ENCODE results near the gene PTPN6. TPM values are rescaled to one million over a fixed set of nuclear protein-coding genes. Genes with fewer than 3 reads are reported as not detected.

PTPN6 gene
- total RNA-seq, 1 experiment from 2014 or later, result 47.7 TPM

DNA sequence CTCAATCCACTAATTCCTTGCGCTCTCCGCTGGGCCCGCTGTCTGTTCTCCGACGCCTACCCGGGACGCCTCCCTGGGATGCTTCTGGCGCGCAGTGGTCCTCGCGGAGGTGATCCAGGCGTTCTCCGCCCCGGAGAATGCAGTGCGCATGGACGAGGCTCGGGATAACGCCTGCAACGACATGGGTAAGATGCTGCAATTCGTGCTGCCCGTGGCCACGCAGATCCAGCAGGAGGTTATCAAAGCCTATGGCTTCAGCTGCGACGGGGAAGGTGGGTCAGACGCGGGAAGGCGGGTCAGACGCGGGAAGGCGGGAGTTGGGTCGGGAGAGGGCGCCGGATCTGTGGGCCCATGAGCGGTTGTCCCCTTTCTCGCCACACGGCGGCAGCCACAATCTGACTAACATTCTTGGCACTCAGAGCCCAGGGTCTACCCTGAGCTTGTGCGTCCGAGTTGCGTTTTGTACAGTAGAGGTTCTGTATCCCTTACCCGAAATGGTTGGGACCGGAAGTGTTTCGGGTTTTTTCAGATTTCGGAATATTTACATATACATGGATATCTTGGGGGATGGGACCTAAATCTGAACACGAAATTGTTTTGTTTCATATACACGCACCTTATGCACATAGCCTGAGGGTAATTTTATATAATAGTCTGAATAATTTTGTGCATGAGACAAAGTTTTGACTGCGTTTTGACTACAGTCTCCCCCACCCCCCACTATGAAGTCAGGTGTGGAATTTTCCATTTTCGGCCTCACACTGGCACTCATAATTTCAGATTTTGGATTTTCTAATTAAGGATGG is 6.6 kb upstream of the PTPN6 start:
- intact Hi-C loops (cut with micrococcal nuclease), result loop anchor here (1.0 to 10.0 kb wide), 5 partner anchors 75 to 693 kb away; partner anchors contain the start of genes C1R and C1RL
- Histone ChIP-seq H3K4me3 (replicated peaks in 1 of 2; ENCODE audit: low read depth in 1 of 2, low read length in 2 of 2) (peak overlapping the region; percentile 68 to 71), H3K4me2 (ENCODE audit: low read length) (peak overlapping the region; percentile 92), H3K4me1 (ENCODE audit: control insufficient read depth in 1 of 2, insufficient read depth in 2 of 2, low read length in 2 of 2) (peaks cover 22 to 66% of the 10 kb centered on the region in 2 experiments), H3K27me3 (ENCODE audit: insufficient read depth, low read length) (no peaks in the 10 kb centered on the region), H3K9ac (ENCODE audit: low read length) (peak overlapping the region; percentile 88), H3K27ac (ENCODE audit: low read depth, low read length) (peak overlapping the region; percentile 99), H4K20me1 (ENCODE audit: insufficient read depth) (no peaks in the 10 kb centered on the region), H3K9me2 (ENCODE audit: insufficient read depth) (no peaks in the 10 kb centered on the region), H3K9me3 (ENCODE audit: control insufficient read depth in 1 of 2, insufficient read depth in 1 of 2, low read depth in 1 of 2, low read length in 2 of 2) (no peaks in the 10 kb centered on the region), H3K79me2 (ENCODE audit: insufficient read depth, low read length) (peaks cover 16% of the 10 kb centered on the region), H3K36me3 (ENCODE audit: control insufficient read depth in 1 of 2, insufficient read depth in 2 of 2, low read length in 2 of 2) (peaks cover 2 to 9% of the 10 kb centered on the region in 2 experiments; a peak in 2 of 4 replicates), H2AFZ (ENCODE audit: low read depth, low read length, poor library complexity, severe bottlenecking) (no peak overlapping the region)
- RAD21 ChIA-PET (ENCODE audit: low non-redundant PET in 1 of 2, low total read pairs in 2 of 2, uncharacterized antibody in 2 of 2, unreplicated experiment in 2 of 2), result interaction anchor here (0.5 to 2.8 kb wide), 7 partner anchors 18 to 182 kb away, joined by 3 to 22 read pairs (median 4); partner anchors contain the start of gene C1RL (in 1 of the 2)
- CTCF ChIA-PET, result interaction anchor here (1.0 to 6.1 kb wide), 12 partner anchors 18 to 218 kb away, joined by 3 to 101 read pairs (median 6); partner anchors contain the start of genes C1R, C1RL and SPSB2
- DNase-seq (ENCODE audit: low read depth, low spot score) (peak; percentile 89), ATAC-seq (peak; percentile 39)
- peak; percentile 33; the same call in 1 of the 2 replicates for TF ChIP-seq ZFX (IDR thresholded peaks at IDR 0.05)
- TF ChIP-seq JUND (IDR thresholded peaks at IDR 0.05), result no peak
- no peak for TF ChIP-seq RAD21 (IDR thresholded peaks at IDR 0.05; ENCODE audit: low read depth)
- no peak for TF ChIP-seq EZH2 (IDR thresholded peaks at IDR 0.05)
- TF ChIP-seq YY1 (IDR thresholded peaks at IDR 0.05; ENCODE audit: extremely low read depth, insufficient replicate concordance, low read depth, low read length), result peak; percentile 53
- TF ChIP-seq, protein P1, sequence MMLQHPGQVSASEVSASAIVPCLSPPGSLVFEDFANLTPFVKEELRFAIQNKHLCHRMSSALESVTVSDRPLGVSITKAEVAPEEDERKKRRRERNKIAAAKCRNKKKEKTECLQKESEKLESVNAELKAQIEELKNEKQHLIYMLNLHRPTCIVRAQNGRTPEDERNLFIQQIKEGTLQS (IDR thresholded peaks at IDR 0.05), result no peak
- TF ChIP-seq, protein P2, sequence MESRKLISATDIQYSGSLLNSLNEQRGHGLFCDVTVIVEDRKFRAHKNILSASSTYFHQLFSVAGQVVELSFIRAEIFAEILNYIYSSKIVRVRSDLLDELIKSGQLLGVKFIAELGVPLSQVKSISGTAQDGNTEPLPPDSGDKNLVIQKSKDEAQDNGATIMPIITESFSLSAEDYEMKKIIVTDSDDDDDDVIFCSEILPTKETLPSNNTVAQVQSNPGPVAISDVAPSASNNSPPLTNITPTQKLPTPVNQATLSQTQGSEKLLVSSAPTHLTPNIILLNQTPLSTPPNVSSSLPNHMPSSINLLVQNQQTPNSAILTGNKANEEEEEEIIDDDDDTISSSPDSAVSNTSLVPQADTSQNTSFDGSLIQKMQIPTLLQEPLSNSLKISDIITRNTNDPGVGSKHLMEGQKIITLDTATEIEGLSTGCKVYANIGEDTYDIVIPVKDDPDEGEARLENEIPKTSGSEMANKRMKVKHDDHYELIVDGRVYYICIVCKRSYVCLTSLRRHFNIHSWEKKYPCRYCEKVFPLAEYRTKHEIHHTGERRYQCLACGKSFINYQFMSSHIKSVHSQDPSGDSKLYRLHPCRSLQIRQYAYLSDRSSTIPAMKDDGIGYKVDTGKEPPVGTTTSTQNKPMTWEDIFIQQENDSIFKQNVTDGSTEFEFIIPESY (IDR thresholded peaks at IDR 0.05; ENCODE audit: extremely low read depth, insufficient replicate concordance, low read length), result no peak
- TF ChIP-seq, protein P3, sequence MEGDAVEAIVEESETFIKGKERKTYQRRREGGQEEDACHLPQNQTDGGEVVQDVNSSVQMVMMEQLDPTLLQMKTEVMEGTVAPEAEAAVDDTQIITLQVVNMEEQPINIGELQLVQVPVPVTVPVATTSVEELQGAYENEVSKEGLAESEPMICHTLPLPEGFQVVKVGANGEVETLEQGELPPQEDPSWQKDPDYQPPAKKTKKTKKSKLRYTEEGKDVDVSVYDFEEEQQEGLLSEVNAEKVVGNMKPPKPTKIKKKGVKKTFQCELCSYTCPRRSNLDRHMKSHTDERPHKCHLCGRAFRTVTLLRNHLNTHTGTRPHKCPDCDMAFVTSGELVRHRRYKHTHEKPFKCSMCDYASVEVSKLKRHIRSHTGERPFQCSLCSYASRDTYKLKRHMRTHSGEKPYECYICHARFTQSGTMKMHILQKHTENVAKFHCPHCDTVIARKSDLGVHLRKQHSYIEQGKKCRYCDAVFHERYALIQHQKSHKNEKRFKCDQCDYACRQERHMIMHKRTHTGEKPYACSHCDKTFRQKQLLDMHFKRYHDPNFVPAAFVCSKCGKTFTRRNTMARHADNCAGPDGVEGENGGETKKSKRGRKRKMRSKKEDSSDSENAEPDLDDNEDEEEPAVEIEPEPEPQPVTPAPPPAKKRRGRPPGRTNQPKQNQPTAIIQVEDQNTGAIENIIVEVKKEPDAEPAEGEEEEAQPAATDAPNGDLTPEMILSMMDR (IDR thresholded peaks at IDR 0.05 in 2 of 3, conservative IDR thresholded peaks at IDR 0.05 in 1 of 3; ENCODE audit: borderline replicate concordance in 1 of 3, insufficient read depth in 1 of 3, low read depth in 2 of 3, low read length in 2 of 3), result peak in 2 of 3 experiments; percentile 76 to 77; a peak in 4 of 6 replicates
- TF ChIP-seq POLR2AphosphoS5 (IDR thresholded peaks at IDR 0.05; ENCODE audit: low read depth, low read length), result peak; percentile 47; the same call in 1 of the 2 replicates
- TF ChIP-seq TCF7L2 (IDR thresholded peaks at IDR 0.05; ENCODE audit: borderline replicate concordance, extremely low read depth, insufficient read depth, insufficient read length), result peak; percentile 61
- no peak for TF ChIP-seq CEBPB (IDR thresholded peaks at IDR 0.05; ENCODE audit: low read depth)
- POLR2A ChIA-PET, result interaction anchor here (0.6 to 7.7 kb wide), 40 partner anchors 10 to 703 kb away, joined by 3 to 269 read pairs (median 5); partner anchors contain the start of genes ATN1, C1RL, CDCA3 and COPS7A
- no TSS peak for BruUV-seq (replicated peaks)

Measured in HCT116 (cell line).